IMR-90 (cell line): Measurements from ENCODE around the gene GRID1. TPM values are rescaled to one million over a fixed set of nuclear protein-coding genes. Genes with fewer than 3 reads are reported as not detected.

Source experiments
- ATAC-seq: fragments of 200-7000 bp; cut with Tn5 transposase; 2 replicates; pipeline ENCODE4 v1.9.1; 2020; ENCODE audit warnings: low read depth, mild to moderate bottlenecking, moderate library complexity
- BruUV-seq: library from RNA; stranded (reverse); fragments of 400-500 nt; replicated peaks from 2 replicates; lab custom pipeline; 2021; lab: Mats Ljungman, UMichigan
- CTCF ChIA-PET: fragments of 300-600 bp; formaldehyde crosslinking; extraction: SDS; loops from one replicate; lab custom pipeline; 2021; ENCODE audit warnings: antibody characterized with exemption; lab: Yijun Ruan, JAX
- POLR2A ChIA-PET: fragments of 300-600 bp; sonication (Branson Sonifier 250); formaldehyde crosslinking; loops from one replicate; lab custom pipeline; 2022; ENCODE audit warnings: antibody characterized with exemption; ENCODE audit not compliant: unreplicated experiment; lab: Charles Lee
- DNase-seq: peaks from one replicate; pipeline ENCODE4 v3.0.0; 2013
- H2AFZ ChIP-seq: replicated peaks from 2 replicates; pipeline ENCODE3; 2013; ENCODE audit warnings: low read length, mild to moderate bottlenecking; ENCODE audit not compliant: poor library complexity
- H2AK5ac ChIP-seq: 2 replicates; pipeline ENCODE4 v1.6.1; 2013; ENCODE audit warnings: low read depth, low read length, inconsistent platforms
- H2AK9ac ChIP-seq: replicated peaks from 2 replicates; pipeline ENCODE3; 2013; ENCODE audit warnings: mild to moderate bottlenecking, low read depth, low read length, moderate library complexity; ENCODE audit not compliant: poor library complexity
- H2BK120ac ChIP-seq: 2 replicates; pipeline ENCODE4 v1.6.1; 2013; ENCODE audit warnings: low read depth, low read length, inconsistent platforms
- H2BK15ac ChIP-seq: 3 replicates; pipeline ENCODE4 v1.6.1; 2013; ENCODE audit warnings: low read depth, low read length, inconsistent platforms
- H2BK20ac ChIP-seq: 2 replicates; pipeline ENCODE4 v1.6.1; 2013; ENCODE audit warnings: low read depth, mild to moderate bottlenecking, inconsistent platforms, low read length, moderate library complexity
- H2BK5ac ChIP-seq: 2 replicates; pipeline ENCODE4 v1.6.1; 2013; ENCODE audit warnings: mild to moderate bottlenecking, low read depth, low read length, inconsistent platforms; ENCODE audit not compliant: poor library complexity, severe bottlenecking
- H3K14ac ChIP-seq: replicated peaks from 2 replicates; pipeline ENCODE4 v1.6.1; 2013; ENCODE audit warnings: low read depth, low read length, inconsistent platforms
- H3K18ac ChIP-seq: 2 replicates; pipeline ENCODE4 v1.6.1; 2013; ENCODE audit warnings: low read depth, low read length, control low read depth
- H3K23ac ChIP-seq: 2 replicates; pipeline ENCODE4 v1.6.1; 2013; ENCODE audit warnings: low read depth, low read length, inconsistent platforms
- H3K27ac ChIP-seq: 2 replicates; pipeline ENCODE4 v1.5.1; 2013; ENCODE audit warnings: mild to moderate bottlenecking, control low read depth, low read length; ENCODE audit not compliant: insufficient read depth
- H3K27me3 ChIP-seq: 2 replicates; pipeline ENCODE4 v1.6.1; 2013; ENCODE audit warnings: low read length; ENCODE audit not compliant: control insufficient read depth, insufficient read depth
- H3K36me3 ChIP-seq: 2 replicates; pipeline ENCODE4 v1.6.1; 2013; ENCODE audit warnings: low read length, mixed read lengths; ENCODE audit not compliant: control insufficient read depth, insufficient read depth
- H3K4ac ChIP-seq: 2 replicates; pipeline ENCODE4 v1.6.1; 2013; ENCODE audit warnings: low read depth, low read length, inconsistent platforms
- H3K4me1 ChIP-seq: 2 replicates; pipeline ENCODE4 v1.6.1; 2013; ENCODE audit warnings: low read length, mixed read lengths; ENCODE audit not compliant: control insufficient read depth, insufficient read depth
- H3K4me2 ChIP-seq: 2 replicates; pipeline ENCODE4 v1.6.1; 2013; ENCODE audit warnings: low read depth, mild to moderate bottlenecking, control low read depth, low read length, moderate library complexity
- H3K4me3 ChIP-seq: 2 replicates; pipeline ENCODE4 v1.5.1; 2013; ENCODE audit warnings: low read depth, mild to moderate bottlenecking, control low read depth, low read length, moderate library complexity; ENCODE audit not compliant: insufficient read depth
- H3K56ac ChIP-seq: 2 replicates; pipeline ENCODE4 v1.6.1; 2013; ENCODE audit warnings: low read length, inconsistent platforms; ENCODE audit not compliant: insufficient read depth; ENCODE audit errors: extremely low read depth
- H3K79me1 ChIP-seq, 2 experiments: 2 replicates each; pipeline ENCODE4 v1.6.1; 2013; ENCODE audit warnings: low read length in 2 of 2, inconsistent platforms in 1 of 2, low read depth in 1 of 2
- H3K9ac ChIP-seq: 2 replicates; pipeline ENCODE4 v1.6.1; 2013; ENCODE audit warnings: low read depth, low read length, control low read depth
- H3K9me1 ChIP-seq: 2 replicates; pipeline ENCODE4 v1.6.1; 2013; ENCODE audit warnings: low read length, inconsistent platforms; ENCODE audit not compliant: insufficient read depth
- H3K9me3 ChIP-seq: 2 replicates; pipeline ENCODE4 v1.6.1; 2013; ENCODE audit warnings: low read length; ENCODE audit not compliant: control insufficient read depth, insufficient read depth
- H4K20me1 ChIP-seq: 2 replicates; pipeline ENCODE4 v1.6.1; 2013; ENCODE audit warnings: low read length, inconsistent platforms; ENCODE audit not compliant: insufficient read depth
- H4K5ac ChIP-seq: 2 replicates; pipeline ENCODE4 v1.6.1; 2013; ENCODE audit warnings: mild to moderate bottlenecking, low read depth, low read length, control low read depth
- H4K8ac ChIP-seq, 2 experiments: 2 replicates each; pipeline ENCODE4 v1.6.1; 2013; ENCODE audit warnings: low read depth in 2 of 2, low read length in 2 of 2, control low read depth in 1 of 2, inconsistent platforms in 1 of 2
- H4K91ac ChIP-seq: 2 replicates; pipeline ENCODE4 v1.6.1; 2013; ENCODE audit warnings: low read depth, low read length, inconsistent platforms; ENCODE audit not compliant: insufficient read depth
- BHLHE40 ChIP-seq: fragments of 150-350 bp; IDR thresholded peaks from 2 replicates; pipeline ENCODE4 v1.6.1; 2016; ENCODE audit warnings: mild to moderate bottlenecking, low read depth, low read length
- CHD1 ChIP-seq: IDR thresholded peaks from 2 replicates; pipeline ENCODE4 v1.6.1; 2012; ENCODE audit warnings: low read depth, low read length, improper control_type of control experiment
- ELK1 ChIP-seq: fragments of 150-350 bp; IDR thresholded peaks from 2 replicates; pipeline ENCODE4 v1.6.1; 2016; ENCODE audit warnings: low read depth, mild to moderate bottlenecking, low read length, moderate library complexity, borderline replicate concordance
- FOS ChIP-seq: fragments of 150-350 bp; IDR thresholded peaks from 2 replicates; pipeline ENCODE4 v1.6.1; 2016; ENCODE audit warnings: low read depth, low read length
- MAZ ChIP-seq: IDR thresholded peaks from 2 replicates; pipeline ENCODE4 v1.6.1; 2012; ENCODE audit warnings: low read depth, mild to moderate bottlenecking, low read length, improper control_type of control experiment, moderate library complexity, borderline replicate concordance
- NFE2L2 ChIP-seq: fragments of 150-350 bp; IDR thresholded peaks from 2 replicates; pipeline ENCODE4 v1.6.1; 2016; ENCODE audit warnings: low read depth, mild to moderate bottlenecking, low read length
- RCOR1 ChIP-seq: IDR thresholded peaks from 2 replicates; pipeline ENCODE4 v1.6.1; 2012; ENCODE audit warnings: mild to moderate bottlenecking, low read length, improper control_type of control experiment; ENCODE audit not compliant: insufficient replicate concordance
- WGBS, 2 experiments: methylation state at CpG; one replicate each; pipeline versions ENCODE4 v1.1.5 to v1.1.7; 2013; ENCODE audit warnings: missing lambda C conversion rate in 2 of 2; ENCODE audit not compliant: insufficient read length in 1 of 2; ENCODE audit errors: extremely low coverage in 2 of 2; 5-methylcytosine and 5-hydroxymethylcytosine counted together
- dilution Hi-C: fragments of 300-500 bp; cut with HindIII; formaldehyde crosslinking; loops from one replicate; pipeline ENCODE4 v1.14.3; 2018; ENCODE audit warnings: low sequenced_read_pairs; ENCODE audit not compliant: unreplicated experiment
- in situ Hi-C: fragments of 300-500 bp; cut with MboI; formaldehyde crosslinking; loops from 3 replicates; pipeline ENCODE4 v1.14.3; 2019; ENCODE audit warnings: low sequenced_read_pairs, inconsistent platforms, mixed read lengths
- intact Hi-C: fragments of 100-400 bp; cut with micrococcal nuclease; formaldehyde crosslinking; loops from 2 replicates; pipeline ENCODE4 v1.10.0; 2022
- polyA plus RNA-seq, 3 experiments: library from polyadenylated mRNA; depleted of rRNA; stranded (reverse); fragments of >200 nt; gene quantifications; 2 replicates each; pipeline ENCODE4 v1.2.3, GENCODE V29; 2012; ENCODE audit warnings: low replicate concordance in 1 of 3
- total RNA-seq: library from RNA; depleted of rRNA; stranded (reverse); fragments of >200 nt; gene quantifications from 2 replicates; pipeline ENCODE4 v1.2.3, GENCODE V29; 2012

Gene GRID1
- total and polyA plus RNA-seq, 2 of the 4 experiments (the other 2 are of a cell fraction) = not detected

- no peak for DNase-seq
- H3K36me3 ChIP-seq = no peaks in the 10 kb centered on the region
- no peak overlapping the region for H3K4me3 ChIP-seq
- dilution Hi-C loops = no loop called here
- H3K56ac ChIP-seq = no peak overlapping the region
- BruUV-seq = no TSS peak
- H3K27me3 ChIP-seq = no peaks in the 10 kb centered on the region
- no peak overlapping the region for H2BK5ac ChIP-seq
- H3K4me2 ChIP-seq = no peak overlapping the region
- H3K9me3 ChIP-seq = peaks cover 12% of the 10 kb centered on the region
- H2BK120ac ChIP-seq = no peak overlapping the region
- H3K4me1 ChIP-seq = no peaks in the 10 kb centered on the region
- ATAC-seq = no peak
- H4K8ac ChIP-seq = no peak overlapping the region
- no peak overlapping the region for H2AFZ ChIP-seq
- H4K91ac ChIP-seq = no peak overlapping the region
- no peak overlapping the region for H4K5ac ChIP-seq
- no peak overlapping the region for H3K9ac ChIP-seq
- H3K23ac ChIP-seq = no peak overlapping the region
- intact Hi-C loops = no loop called here
- no peak overlapping the region for H3K27ac ChIP-seq
- no peaks in the 10 kb centered on the region for H4K20me1 ChIP-seq
- ChIA-PET CTCF (no interaction called here), POLR2A (no interaction called here)
- H2AK9ac ChIP-seq = no peak overlapping the region
- no CpG with 5 or more reads among the region's 3 CpGs for WGBS, 2 experiments
- in situ Hi-C loops = no loop called here
- no peak overlapping the region for H3K14ac ChIP-seq
- TF ChIP-seq BHLHE40 = no peak
- TF ChIP-seq RCOR1 = no peak
- no peak for TF ChIP-seq FOS
- TF ChIP-seq CHD1 = no peak
- no peak for TF ChIP-seq NFE2L2
- TF ChIP-seq MAZ = no peak
- no peak for TF ChIP-seq ELK1
- no peak overlapping the region for H3K18ac ChIP-seq
- H3K4ac ChIP-seq = no peak overlapping the region
- H3K9me1 ChIP-seq = no peaks in the 10 kb centered on the region
- no peak overlapping the region for H2BK20ac ChIP-seq
- no peaks in the 10 kb centered on the region for H3K79me1 ChIP-seq
- H2AK5ac ChIP-seq = no peak overlapping the region
- no peak overlapping the region for H2BK15ac ChIP-seq
Observed at GRCh38 chr10:85926986-85927385, 439.6 kb downstream of the GRID1 start.
